IMR-90 (cell line): Measurements from ENCODE around the gene PRR13. TPM values are rescaled to one million over a fixed set of nuclear protein-coding genes. Genes with fewer than 3 reads are reported as not detected.

Experiments used
- ATAC-seq: fragments of 200-7000 bp; cut with Tn5 transposase; 2 replicates; pipeline ENCODE4 v1.9.1; 2020; ENCODE audit warnings: low read depth, mild to moderate bottlenecking, moderate library complexity
- BruUV-seq: library from RNA; stranded (reverse); fragments of 400-500 nt; replicated peaks from 2 replicates; lab custom pipeline; 2021; lab: Mats Ljungman, UMichigan
- CTCF ChIA-PET: fragments of 300-600 bp; formaldehyde crosslinking; extraction: SDS; loops from one replicate; lab custom pipeline; 2021; ENCODE audit warnings: antibody characterized with exemption; lab: Yijun Ruan, JAX
- POLR2A ChIA-PET: fragments of 300-600 bp; sonication (Branson Sonifier 250); formaldehyde crosslinking; loops from one replicate; lab custom pipeline; 2022; ENCODE audit warnings: antibody characterized with exemption; ENCODE audit not compliant: unreplicated experiment; lab: Charles Lee
- DNase-seq: peaks from one replicate; pipeline ENCODE4 v3.0.0; 2013
- H2AFZ ChIP-seq: replicated peaks from 2 replicates; pipeline ENCODE3; 2013; ENCODE audit warnings: low read length, mild to moderate bottlenecking; ENCODE audit not compliant: poor library complexity
- H2AK5ac ChIP-seq: 2 replicates; pipeline ENCODE4 v1.6.1; 2013; ENCODE audit warnings: low read depth, low read length, inconsistent platforms
- H2AK9ac ChIP-seq: replicated peaks from 2 replicates; pipeline ENCODE3; 2013; ENCODE audit warnings: mild to moderate bottlenecking, low read depth, low read length, moderate library complexity; ENCODE audit not compliant: poor library complexity
- H2BK120ac ChIP-seq: 2 replicates; pipeline ENCODE4 v1.6.1; 2013; ENCODE audit warnings: low read depth, low read length, inconsistent platforms
- H2BK15ac ChIP-seq: 3 replicates; pipeline ENCODE4 v1.6.1; 2013; ENCODE audit warnings: low read depth, low read length, inconsistent platforms
- H2BK20ac ChIP-seq: 2 replicates; pipeline ENCODE4 v1.6.1; 2013; ENCODE audit warnings: low read depth, mild to moderate bottlenecking, inconsistent platforms, low read length, moderate library complexity
- H2BK5ac ChIP-seq: 2 replicates; pipeline ENCODE4 v1.6.1; 2013; ENCODE audit warnings: mild to moderate bottlenecking, low read depth, low read length, inconsistent platforms; ENCODE audit not compliant: poor library complexity, severe bottlenecking
- H3K14ac ChIP-seq: replicated peaks from 2 replicates; pipeline ENCODE4 v1.6.1; 2013; ENCODE audit warnings: low read depth, low read length, inconsistent platforms
- H3K18ac ChIP-seq: 2 replicates; pipeline ENCODE4 v1.6.1; 2013; ENCODE audit warnings: low read depth, low read length, control low read depth
- H3K23ac ChIP-seq: 2 replicates; pipeline ENCODE4 v1.6.1; 2013; ENCODE audit warnings: low read depth, low read length, inconsistent platforms
- H3K27ac ChIP-seq: 2 replicates; pipeline ENCODE4 v1.5.1; 2013; ENCODE audit warnings: mild to moderate bottlenecking, control low read depth, low read length; ENCODE audit not compliant: insufficient read depth
- H3K27me3 ChIP-seq: 2 replicates; pipeline ENCODE4 v1.6.1; 2013; ENCODE audit warnings: low read length; ENCODE audit not compliant: control insufficient read depth, insufficient read depth
- H3K36me3 ChIP-seq: 2 replicates; pipeline ENCODE4 v1.6.1; 2013; ENCODE audit warnings: low read length, mixed read lengths; ENCODE audit not compliant: control insufficient read depth, insufficient read depth
- H3K4ac ChIP-seq: 2 replicates; pipeline ENCODE4 v1.6.1; 2013; ENCODE audit warnings: low read depth, low read length, inconsistent platforms
- H3K4me1 ChIP-seq: 2 replicates; pipeline ENCODE4 v1.6.1; 2013; ENCODE audit warnings: low read length, mixed read lengths; ENCODE audit not compliant: control insufficient read depth, insufficient read depth
- H3K4me2 ChIP-seq: 2 replicates; pipeline ENCODE4 v1.6.1; 2013; ENCODE audit warnings: low read depth, mild to moderate bottlenecking, control low read depth, low read length, moderate library complexity
- H3K4me3 ChIP-seq: 2 replicates; pipeline ENCODE4 v1.5.1; 2013; ENCODE audit warnings: low read depth, mild to moderate bottlenecking, control low read depth, low read length, moderate library complexity; ENCODE audit not compliant: insufficient read depth
- H3K56ac ChIP-seq: 2 replicates; pipeline ENCODE4 v1.6.1; 2013; ENCODE audit warnings: low read length, inconsistent platforms; ENCODE audit not compliant: insufficient read depth; ENCODE audit errors: extremely low read depth
- H3K79me1 ChIP-seq, 2 experiments: 2 replicates each; pipeline ENCODE4 v1.6.1; 2013; ENCODE audit warnings: low read length in 2 of 2, inconsistent platforms in 1 of 2, low read depth in 1 of 2
- H3K9ac ChIP-seq: 2 replicates; pipeline ENCODE4 v1.6.1; 2013; ENCODE audit warnings: low read depth, low read length, control low read depth
- H3K9me1 ChIP-seq: 2 replicates; pipeline ENCODE4 v1.6.1; 2013; ENCODE audit warnings: low read length, inconsistent platforms; ENCODE audit not compliant: insufficient read depth
- H3K9me3 ChIP-seq: 2 replicates; pipeline ENCODE4 v1.6.1; 2013; ENCODE audit warnings: low read length; ENCODE audit not compliant: control insufficient read depth, insufficient read depth
- H4K20me1 ChIP-seq: 2 replicates; pipeline ENCODE4 v1.6.1; 2013; ENCODE audit warnings: low read length, inconsistent platforms; ENCODE audit not compliant: insufficient read depth
- H4K5ac ChIP-seq: 2 replicates; pipeline ENCODE4 v1.6.1; 2013; ENCODE audit warnings: mild to moderate bottlenecking, low read depth, low read length, control low read depth
- H4K8ac ChIP-seq, 2 experiments: 2 replicates each; pipeline ENCODE4 v1.6.1; 2013; ENCODE audit warnings: low read depth in 2 of 2, low read length in 2 of 2, control low read depth in 1 of 2, inconsistent platforms in 1 of 2
- H4K91ac ChIP-seq: 2 replicates; pipeline ENCODE4 v1.6.1; 2013; ENCODE audit warnings: low read depth, low read length, inconsistent platforms; ENCODE audit not compliant: insufficient read depth
- BHLHE40 ChIP-seq: fragments of 150-350 bp; IDR thresholded peaks from 2 replicates; pipeline ENCODE4 v1.6.1; 2016; ENCODE audit warnings: mild to moderate bottlenecking, low read depth, low read length
- CEBPB ChIP-seq: IDR thresholded peaks from 2 replicates; pipeline ENCODE4 v1.6.1; 2012; ENCODE audit warnings: low read depth, low read length, improper control_type of control experiment
- CHD1 ChIP-seq: IDR thresholded peaks from 2 replicates; pipeline ENCODE4 v1.6.1; 2012; ENCODE audit warnings: low read depth, low read length, improper control_type of control experiment
- CTCF ChIP-seq: conservative IDR thresholded peaks from 2 replicates; pipeline ENCODE4 v1.5.1; 2012; ENCODE audit warnings: mild to moderate bottlenecking, low read depth, low read length, improper control_type of control experiment
- MXI1 ChIP-seq: IDR thresholded peaks from 2 replicates; pipeline ENCODE4 v1.6.1; 2012; ENCODE audit warnings: low read depth, mild to moderate bottlenecking, low read length, moderate library complexity, borderline replicate concordance
- RFX5 ChIP-seq: IDR thresholded peaks from 2 replicates; pipeline ENCODE4 v1.8.0; 2012; ENCODE audit warnings: low read depth, mild to moderate bottlenecking, low read length, moderate library complexity
- WGBS, 2 experiments: methylation state at CpG; one replicate each; pipeline versions ENCODE4 v1.1.5 to v1.1.7; 2013; ENCODE audit warnings: missing lambda C conversion rate in 2 of 2; ENCODE audit not compliant: insufficient read length in 1 of 2; ENCODE audit errors: extremely low coverage in 2 of 2; 5-methylcytosine and 5-hydroxymethylcytosine counted together
- dilution Hi-C: fragments of 300-500 bp; cut with HindIII; formaldehyde crosslinking; loops from one replicate; pipeline ENCODE4 v1.14.3; 2018; ENCODE audit warnings: low sequenced_read_pairs; ENCODE audit not compliant: unreplicated experiment
- in situ Hi-C: fragments of 300-500 bp; cut with MboI; formaldehyde crosslinking; loops from 3 replicates; pipeline ENCODE4 v1.14.3; 2019; ENCODE audit warnings: low sequenced_read_pairs, inconsistent platforms, mixed read lengths
- intact Hi-C: fragments of 100-400 bp; cut with micrococcal nuclease; formaldehyde crosslinking; loops from 2 replicates; pipeline ENCODE4 v1.10.0; 2022
- polyA plus RNA-seq, 3 experiments: library from polyadenylated mRNA; depleted of rRNA; stranded (reverse); fragments of >200 nt; gene quantifications; 2 replicates each; pipeline ENCODE4 v1.2.3, GENCODE V29; 2012; ENCODE audit warnings: low replicate concordance in 1 of 3
- total RNA-seq: library from RNA; depleted of rRNA; stranded (reverse); fragments of >200 nt; gene quantifications from 2 replicates; pipeline ENCODE4 v1.2.3, GENCODE V29; 2012

The PRR13 gene
- total and polyA plus RNA-seq, 2 of the 4 experiments (the other 2 are of a cell fraction), result 25.5 to 114 TPM

DNA sequence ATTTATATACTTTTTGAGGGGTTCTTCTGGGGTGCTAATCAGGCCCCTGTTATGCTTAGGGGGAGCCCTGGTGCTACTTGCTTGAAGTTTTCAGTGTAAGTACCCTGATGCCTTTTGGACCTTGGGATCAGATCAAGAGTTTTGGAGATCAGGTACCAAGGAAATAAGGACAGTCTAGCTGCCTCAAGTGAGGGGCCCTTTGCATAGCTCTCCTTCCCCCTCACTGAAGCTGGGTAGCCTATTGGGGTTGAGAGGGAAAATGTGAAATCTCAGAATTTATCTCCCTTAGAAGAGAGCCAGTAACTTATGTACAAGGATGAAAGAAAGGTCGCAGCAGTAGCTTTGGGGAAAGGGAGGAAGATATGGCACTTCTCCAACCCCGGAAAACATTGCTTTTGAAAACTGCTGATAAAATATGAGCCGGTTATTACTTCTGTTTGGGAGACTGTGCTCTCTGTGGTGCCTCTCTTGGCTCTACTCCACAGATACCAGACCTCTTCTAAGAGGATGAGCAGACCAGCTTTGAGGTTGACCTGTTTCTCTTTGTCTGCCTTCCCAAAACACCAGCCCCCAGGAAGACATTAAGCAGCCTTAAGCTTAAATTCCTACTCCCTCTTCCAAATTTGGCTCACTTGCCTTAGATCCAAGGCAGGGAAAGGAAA, 26.6 kb upstream of the PRR13 start:
- POLR2A ChIA-PET, result interaction anchor here (0.6 kb wide), 1 partner anchor 85 kb away, joined by 9 read pairs; no protein-coding TSS in a partner anchor
- H3K23ac ChIP-seq, result no peak overlapping the region
- no peak overlapping the region for H2AK5ac ChIP-seq
- dilution Hi-C loops, result no loop called here
- DNase-seq (no peak), ATAC-seq (peak; percentile 35)
- peaks cover 8% of the 10 kb centered on the region; the same call in 1 of the 2 replicates for H3K4me1 ChIP-seq
- H2AFZ ChIP-seq, result no peak overlapping the region
- no peaks in the 10 kb centered on the region for H3K27me3 ChIP-seq
- no peak overlapping the region for H2BK5ac ChIP-seq
- H4K20me1 ChIP-seq, result no peaks in the 10 kb centered on the region
- TF ChIP-seq CHD1 (no peak), MXI1 (no peak), RFX5 (no peak), BHLHE40 (no peak), CEBPB (no peak), CTCF (no peak)
- BruUV-seq, result no TSS peak
- no peak overlapping the region for H2AK9ac ChIP-seq
- no peak overlapping the region for H3K18ac ChIP-seq
- no peak overlapping the region for H3K56ac ChIP-seq
- peaks cover 9 to 15% of the 10 kb centered on the region in 2 experiments; a peak in 3 of 4 replicates for H3K79me1 ChIP-seq
- no peaks in the 10 kb centered on the region for H3K9me3 ChIP-seq
- H2BK20ac ChIP-seq, result no peak overlapping the region
- H3K4ac ChIP-seq, result no peak overlapping the region
- WGBS, 2 experiments, result 0% methylated on average over 1 of the region's 3 CpGs; no CpG with 5 or more reads in 1 of the 2 experiments
- H3K4me3 ChIP-seq, result no peak overlapping the region
- in situ Hi-C loops, result loop anchor here (5.0 kb wide), 1 partner anchor 58 kb away; no protein-coding TSS in a partner anchor
- no peak overlapping the region for H2BK120ac ChIP-seq
- intact Hi-C loops, result loop anchor here (2.0 kb wide), 1 partner anchor 54 kb away; no protein-coding TSS in a partner anchor
- H4K8ac ChIP-seq, result no peak overlapping the region
- H3K14ac ChIP-seq, result no peak overlapping the region
- no peak overlapping the region for H3K9ac ChIP-seq
- H3K9me1 ChIP-seq, result peaks cover 5% of the 10 kb centered on the region; the same call in 1 of the 2 replicates
- H4K5ac ChIP-seq, result no peak overlapping the region
- H3K27ac ChIP-seq, result no peak overlapping the region
- no peak overlapping the region for H2BK15ac ChIP-seq
- no peak overlapping the region for H4K91ac ChIP-seq
- H3K4me2 ChIP-seq, result no peak overlapping the region; the same call in 1 of the 2 replicates
- H3K36me3 ChIP-seq, result peaks cover 20% of the 10 kb centered on the region
- CTCF ChIA-PET, result interaction anchor here (0.7 to 1.2 kb wide), 2 partner anchors 63 to 269 kb away, joined by 3 to 4 read pairs; no protein-coding TSS in a partner anchor
